Measurements from ENCODE around the gene CCNG2. TPM values are rescaled to one million over a fixed set of nuclear protein-coding genes. Genes with fewer than 3 reads are reported as not detected.

Gene CCNG2
- total and polyA plus RNA-seq, 10 of the 15 experiments (the other 5 are each of a cell fraction or from before 2014, with no cell fraction given), result 1.9 to 70.6 (median 5.9) TPM

GRCh38 chr4:77159806-77160205 is 2.8 kb downstream of the CCNG2 start:
- peaks cover 15% of the 10 kb centered on the region for H3K79me2 ChIP-seq (ENCODE audit: control insufficient read depth, insufficient read depth, low read length)
- CTCF ChIA-PET, result interaction anchor here (1.3 to 9.4 kb wide), 4 partner anchors 39 to 107 kb away, joined by 3 to 68 read pairs (median 12); no protein-coding TSS in a partner anchor
- H4K20me1 ChIP-seq (ENCODE audit: control insufficient read depth, insufficient read depth), result no peaks in the 10 kb centered on the region
- H3K4me2 ChIP-seq (ENCODE audit: control insufficient read depth, insufficient read depth), result no peak overlapping the region
- H3K9ac ChIP-seq (ENCODE audit: control insufficient read depth, insufficient read depth, low read length), result no peak overlapping the region
- H3K27ac ChIP-seq (ENCODE audit: control insufficient read depth, insufficient read depth), result no peak overlapping the region
- no peaks in the 10 kb centered on the region for H3K9me3 ChIP-seq (replicated peaks; ENCODE audit: control insufficient read depth, insufficient read depth, low read length)
- RAD21 ChIA-PET (ENCODE audit: unreplicated experiment), result interaction anchor here (0.8 to 1.5 kb wide), 5 partner anchors 9 to 41 kb away, joined by 3 to 5 read pairs (median 3); no protein-coding TSS in a partner anchor
- no TSS peak for BruUV-seq (replicated peaks)
- peaks cover 0 to 12% of the 10 kb centered on the region in 2 experiments; a peak in 2 of 4 replicates for H3K36me3 ChIP-seq (ENCODE audit: control insufficient read depth in 2 of 2, insufficient read depth in 2 of 2, low read length in 1 of 2)
- SMC1A ChIA-PET (ENCODE audit: uncharacterized antibody, unreplicated experiment), result interaction anchor here (0.7 to 11.8 kb wide), 7 partner anchors 14 to 173 kb away, joined by 3 to 177 read pairs (median 3); no protein-coding TSS in a partner anchor
- no peak for TF ChIP-seq PRDM15 (CRISPR knock-in tag; IDR thresholded peaks at IDR 0.05)
- TF ChIP-seq, protein P1, sequence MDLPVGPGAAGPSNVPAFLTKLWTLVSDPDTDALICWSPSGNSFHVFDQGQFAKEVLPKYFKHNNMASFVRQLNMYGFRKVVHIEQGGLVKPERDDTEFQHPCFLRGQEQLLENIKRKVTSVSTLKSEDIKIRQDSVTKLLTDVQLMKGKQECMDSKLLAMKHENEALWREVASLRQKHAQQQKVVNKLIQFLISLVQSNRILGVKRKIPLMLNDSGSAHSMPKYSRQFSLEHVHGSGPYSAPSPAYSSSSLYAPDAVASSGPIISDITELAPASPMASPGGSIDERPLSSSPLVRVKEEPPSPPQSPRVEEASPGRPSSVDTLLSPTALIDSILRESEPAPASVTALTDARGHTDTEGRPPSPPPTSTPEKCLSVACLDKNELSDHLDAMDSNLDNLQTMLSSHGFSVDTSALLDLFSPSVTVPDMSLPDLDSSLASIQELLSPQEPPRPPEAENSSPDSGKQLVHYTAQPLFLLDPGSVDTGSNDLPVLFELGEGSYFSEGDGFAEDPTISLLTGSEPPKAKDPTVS (IDR thresholded peaks at IDR 0.05; ENCODE audit: low read depth, low read length), result no peak
- no peak for TF ChIP-seq DPF2 (IDR thresholded peaks at IDR 0.05)
- TF ChIP-seq, protein P2, sequence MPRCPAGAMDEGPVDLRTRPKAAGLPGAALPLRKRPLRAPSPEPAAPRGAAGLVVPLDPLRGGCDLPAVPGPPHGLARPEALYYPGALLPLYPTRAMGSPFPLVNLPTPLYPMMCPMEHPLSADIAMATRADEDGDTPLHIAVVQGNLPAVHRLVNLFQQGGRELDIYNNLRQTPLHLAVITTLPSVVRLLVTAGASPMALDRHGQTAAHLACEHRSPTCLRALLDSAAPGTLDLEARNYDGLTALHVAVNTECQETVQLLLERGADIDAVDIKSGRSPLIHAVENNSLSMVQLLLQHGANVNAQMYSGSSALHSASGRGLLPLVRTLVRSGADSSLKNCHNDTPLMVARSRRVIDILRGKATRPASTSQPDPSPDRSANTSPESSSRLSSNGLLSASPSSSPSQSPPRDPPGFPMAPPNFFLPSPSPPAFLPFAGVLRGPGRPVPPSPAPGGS (IDR thresholded peaks at IDR 0.05; ENCODE audit: borderline replicate concordance, insufficient read depth, low read depth, low read length, poor library complexity, severe bottlenecking), result no peak
- TF ChIP-seq NFXL1 (IDR thresholded peaks at IDR 0.05; ENCODE audit: borderline replicate concordance), result no peak
- FAIRE-seq (no peak), DNase-seq (ENCODE audit: low read depth, low spot score) (no peak), ATAC-seq (no peak)
- H3K4me1 ChIP-seq (ENCODE audit: control insufficient read depth, insufficient read depth, low read length), result peaks cover 13% of the 10 kb centered on the region
- in situ Hi-C loops (cut with MboI) (no loop called here), intact Hi-C loops (cut with micrococcal nuclease; ENCODE audit: unreplicated experiment) (loop anchor here (2.0 to 5.0 kb wide), 3 partner anchors 43 to 208 kb away; no protein-coding TSS in a partner anchor)
- no peaks in the 10 kb centered on the region for H3K27me3 ChIP-seq (replicated peaks in 1 of 2; ENCODE audit: control insufficient read depth in 2 of 2, insufficient read depth in 2 of 2, low read length in 1 of 2)
- POLR2A ChIA-PET, result interaction anchor here (0.7 to 1.6 kb wide), 3 partner anchors 34 to 198 kb away, joined by 4 to 9 read pairs (median 5); no protein-coding TSS in a partner anchor
- 95% methylated on average over 3 of the region's 3 CpGs for WGBS (ENCODE audit: insufficient coverage, insufficient replicate concordance, low lambda C conversion rate, missing lambda C conversion rate)
- no peak overlapping the region for H2AFZ ChIP-seq (ENCODE audit: control insufficient read depth, low read depth, low read length)
- no peak overlapping the region for H3K4me3 ChIP-seq

All from GM12878 (cell line).